Tibial nerve (tissue), 4 donors: ENCODE measurements around the gene PRKRIP1. TPM values are rescaled to one million over a fixed set of nuclear protein-coding genes. Genes with fewer than 3 reads are reported as not detected.

ENCODE experiments used
- DNase-seq, 2 donors: peaks; one replicate each; pipeline ENCODE4 v3.0.0-alpha.2; 2019; ENCODE audit warnings: low spot score in 2 of 2
- H3K27ac ChIP-seq, 4 donors: fragments of 200-600 bp; sonication (generic) in 3 of 4; one replicate each; pipeline ENCODE4 v1.5.1; 2017 to 2019; ENCODE audit warnings: mild to moderate bottlenecking in 1 of 4
- H3K27me3 ChIP-seq, 2 donors: fragments of 200-600 bp; sonication (generic) in 1 of 2; one replicate each; pipeline versions ENCODE4 v1.5.1 to v1.6.0; 2017 to 2019
- H3K36me3 ChIP-seq, 3 donors: fragments of 200-600 bp; sonication (generic); one replicate each; pipeline ENCODE4 v1.5.1; 2018 to 2019
- H3K4me1 ChIP-seq, 4 donors: fragments of 200-600 bp; sonication (generic) in 3 of 4; one replicate each; pipeline ENCODE4 v1.5.1; 2017 to 2019
- H3K4me3 ChIP-seq, 4 donors: fragments of 200-600 bp; sonication (generic) in 3 of 4; one replicate each; pipeline ENCODE4 v1.5.1; 2017 to 2019; ENCODE audit warnings: mild to moderate bottlenecking in 1 of 4, moderate library complexity in 1 of 4
- H3K9me3 ChIP-seq, 4 donors: fragments of 200-600 bp; sonication (generic) in 3 of 4; one replicate each; pipeline ENCODE4 v1.5.1; 2017 to 2019
- CTCF ChIP-seq, 5 experiments: fragments of 200-600 bp in 3 of 5; fragments of 450-650 bp in 2 of 5; sonication (generic) in 3 of 5; IDR thresholded peaks; one replicate each; pipeline ENCODE4 v1.5.1; 2016 to 2019; ENCODE audit warnings: antibody characterized with exemption in 5 of 5, mild to moderate bottlenecking in 3 of 5, moderate library complexity in 2 of 5
- EP300 ChIP-seq, 2 donors: sonication (generic); formaldehyde crosslinking; IDR thresholded peaks; one replicate each; pipeline ENCODE4 v1.6.1; 2017; ENCODE audit warnings: antibody characterized with exemption in 2 of 2, mild to moderate bottlenecking in 1 of 2
- POLR2A ChIP-seq, 2 donors: fragments of 450-650 bp; IDR thresholded peaks; one replicate each; pipeline ENCODE4 v1.6.1; 2017; ENCODE audit warnings: antibody characterized with exemption in 2 of 2, mild to moderate bottlenecking in 2 of 2, moderate library complexity in 2 of 2
- WGBS, 2 donors: methylation state at CpG; one replicate each; pipeline ENCODE4 v1.1.5; 2018; 5-methylcytosine and 5-hydroxymethylcytosine counted together
- total RNA-seq, 4 donors: library from RNA; depleted of rRNA; stranded (reverse); fragments of >200 nt; gene quantifications; one replicate each; pipeline ENCODE4 v1.1.0, GENCODE V29; 2016

PRKRIP1 gene
- total RNA-seq, 4 donors from 2014 or later, result 34.7 to 62.1 (median 48.5) TPM

GRCh38 chr7:102392330-102392729 lies 3.8 kb upstream of the PRKRIP1 start:
- Histone ChIP-seq H3K4me3 (no peak overlapping the region), H3K36me3 (peaks cover 0 to 30% (median 0%) of the 10 kb centered on the region in 3 donors), H3K9me3 (no peaks in the 10 kb centered on the region), H3K27ac (no peak overlapping the region), H3K4me1 (peaks cover 0 to 15% (median 5%) of the 10 kb centered on the region in 4 donors), H3K27me3 (no peaks in the 10 kb centered on the region)
- WGBS, 2 donors, result 96 to 100% methylated on average over 1 of the region's 1 CpG
- no peak for DNase-seq
- TF ChIP-seq POLR2A (IDR thresholded peaks at IDR 0.05) (no peak), EP300 (IDR thresholded peaks at IDR 0.05) (no peak), CTCF (IDR thresholded peaks at IDR 0.05) (no peak)

- Histone ChIP-seq H3K4me1 (peaks cover 0 to 25% (median 7%) of the 10 kb centered on the region in 4 donors), H3K9me3 (no peaks in the 10 kb centered on the region), H3K27me3 (no peaks in the 10 kb centered on the region), H3K4me3 (no peak overlapping the region), H3K36me3 (peaks cover 0 to 24% (median 0%) of the 10 kb centered on the region in 3 donors), H3K27ac (no peak overlapping the region)
- TF ChIP-seq POLR2A (IDR thresholded peaks at IDR 0.05), result no peak
- no peak for TF ChIP-seq EP300 (IDR thresholded peaks at IDR 0.05)
- no peak for TF ChIP-seq CTCF (IDR thresholded peaks at IDR 0.05)
- WGBS, 2 donors, result 85 to 86% methylated on average over 9 of the region's 9 CpGs
- no peak for DNase-seq
Observed at GRCh38 chr7:102393467-102393866, 2.7 kb upstream of the PRKRIP1 start.

- DNase-seq, result no peak
- Histone ChIP-seq H3K27ac (peak overlapping the region; percentile 77 to 88 (median 84)), H3K27me3 (no peaks in the 10 kb centered on the region), H3K4me1 (peaks cover 0 to 25% (median 7%) of the 10 kb centered on the region in 4 donors), H3K9me3 (no peaks in the 10 kb centered on the region), H3K4me3 (peak overlapping the region; percentile 56 to 97 (median 80)), H3K36me3 (peaks cover 0 to 31% (median 9%) of the 10 kb centered on the region in 3 donors)
- WGBS, 2 donors, result 8% methylated on average over 9 of the region's 9 CpGs
- TF ChIP-seq EP300 (IDR thresholded peaks at IDR 0.05) (no peak), CTCF (IDR thresholded peaks at IDR 0.05) (no peak), POLR2A (IDR thresholded peaks at IDR 0.05) (no peak)
Observed at GRCh38 chr7:102395592-102395872, 631 bp upstream of the PRKRIP1 start.

- Histone ChIP-seq H3K27me3 (no peaks in the 10 kb centered on the region), H3K9me3 (no peaks in the 10 kb centered on the region), H3K4me1 (peaks cover 0 to 22% (median 7%) of the 10 kb centered on the region in 4 donors), H3K27ac (peak overlapping the region; percentile 79 to 88 (median 84)), H3K4me3 (peak overlapping the region; percentile 56 to 97 (median 80)), H3K36me3 (peaks cover 0 to 40% (median 9%) of the 10 kb centered on the region in 3 donors)
- DNase-seq, result no peak
- TF ChIP-seq EP300 (IDR thresholded peaks at IDR 0.05) (no peak), CTCF (IDR thresholded peaks at IDR 0.05) (no peak), POLR2A (IDR thresholded peaks at IDR 0.05) (no peak)
- WGBS, 2 donors, result 0% methylated on average over 12 of the region's 12 CpGs
Observed at GRCh38 chr7:102396710-102397019, 502 bp downstream of the PRKRIP1 start.

GRCh38 chr7:102398543-102398942 lies 2.4 kb downstream of the PRKRIP1 start:
- Histone ChIP-seq H3K9me3 (no peaks in the 10 kb centered on the region), H3K4me1 (peaks cover 0 to 22% (median 7%) of the 10 kb centered on the region in 4 donors), H3K27me3 (no peaks in the 10 kb centered on the region), H3K36me3 (peaks cover 0 to 47% (median 11%) of the 10 kb centered on the region in 3 donors), H3K27ac (no peak overlapping the region), H3K4me3 (no peak overlapping the region)
- 92 to 94% methylated on average over 8 of the region's 8 CpGs for WGBS, 2 donors
- DNase-seq, result no peak
- no peak for TF ChIP-seq POLR2A (IDR thresholded peaks at IDR 0.05)
- no peak for TF ChIP-seq CTCF (IDR thresholded peaks at IDR 0.05)
- TF ChIP-seq EP300 (IDR thresholded peaks at IDR 0.05), result no peak
